Activated CD4-positive, alpha-beta T cell treated with anti-CD3 and anti-CD28 coated beads, Interleukin-2, amount 50 U/mL, for 4 hours (primary cell): ENCODE results near the gene DIDO1.

Experiments used
- DNase-seq, 2 experiments: peaks; one replicate each; pipeline ENCODE4 v3.0.0-alpha.2; 2020

DIDO1 gene

DNA sequence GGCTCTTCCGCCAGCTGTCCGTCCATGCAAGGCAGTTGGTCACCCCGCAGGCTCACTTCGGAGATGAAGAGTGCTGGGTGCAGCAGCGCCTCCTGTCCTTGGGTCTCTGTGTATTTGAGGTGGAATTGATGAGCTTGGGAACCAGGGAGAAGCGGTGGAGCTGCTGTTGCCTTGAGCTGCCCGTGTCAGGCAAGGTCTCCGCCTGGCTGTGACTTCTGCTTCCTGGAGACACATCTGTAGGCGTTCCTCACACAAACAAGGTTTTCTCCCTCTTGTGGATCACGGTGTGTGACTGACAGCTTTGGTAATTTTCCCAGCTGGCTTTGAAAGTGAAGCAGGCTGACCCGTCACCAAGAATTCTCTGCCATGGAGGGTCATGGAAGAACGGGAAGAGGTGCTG lies 23.7 kb upstream of the DIDO1 start:
- no peak for DNase-seq

GRCh38 chr20:62949153-62949821 lies 23.0 kb upstream of the DIDO1 start:
- no peak for DNase-seq

GRCh38 chr20:62947532-62948300 lies 21.4 kb upstream of the DIDO1 start:
- no peak for DNase-seq

DNA sequence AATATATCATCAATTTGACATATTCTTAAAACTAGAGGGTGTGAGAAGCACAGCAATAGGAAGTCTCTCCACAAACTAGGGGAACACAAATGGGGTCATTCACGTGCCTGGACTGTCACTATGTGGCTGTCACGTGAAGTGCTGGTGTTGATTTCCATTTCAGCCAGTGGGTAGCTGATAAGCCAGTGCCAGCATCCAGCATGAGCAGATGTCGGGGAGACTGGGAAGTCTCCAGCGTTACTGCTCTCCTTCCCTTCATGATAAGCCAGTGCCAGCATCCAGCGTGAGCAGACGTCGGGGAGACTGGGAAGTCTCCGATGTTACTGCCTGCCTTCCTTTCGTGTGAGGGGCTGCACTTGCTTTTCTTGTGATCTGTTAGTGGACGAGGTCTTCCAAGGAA lies 20.6 kb upstream of the DIDO1 start:
- DNase-seq = no peak

- DNase-seq = no peak
These were observed 19.6 kb upstream of the DIDO1 start for GRCh38 chr20:62945771-62946339.

GRCh38 chr20:62944746-62945145 lies 18.4 kb upstream of the DIDO1 start:
- no peak for DNase-seq

DNA sequence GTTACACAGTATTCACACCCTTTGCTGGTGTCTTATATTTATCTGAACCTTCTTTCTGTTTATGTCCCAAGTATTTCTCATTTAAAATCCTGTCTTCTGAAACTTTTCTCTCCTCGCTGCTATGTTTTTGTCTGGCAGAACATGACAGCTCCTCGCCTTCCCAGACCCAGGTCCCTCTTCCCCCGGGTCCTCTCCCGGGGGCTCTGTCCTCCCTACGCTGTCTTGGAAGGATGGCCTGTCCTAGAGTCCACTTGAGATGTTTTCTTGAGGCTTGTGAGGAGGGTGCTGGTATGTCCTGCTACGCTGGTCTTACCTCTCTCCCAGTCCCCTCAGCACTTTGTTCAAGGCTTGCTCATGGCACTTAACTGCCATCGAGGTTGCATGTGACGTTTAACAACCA lies 17.9 kb upstream of the DIDO1 start:
- DNase-seq = no peak

GRCh38 chr20:62943396-62943795 lies 17.1 kb upstream of the DIDO1 start:
- DNase-seq = no peak

GRCh38 chr20:62942456-62942855 lies 16.2 kb upstream of the DIDO1 start:
- DNase-seq = no peak

GRCh38 chr20:62941792-62942191 lies 15.5 kb upstream of the DIDO1 start:
- no peak for DNase-seq

DNA sequence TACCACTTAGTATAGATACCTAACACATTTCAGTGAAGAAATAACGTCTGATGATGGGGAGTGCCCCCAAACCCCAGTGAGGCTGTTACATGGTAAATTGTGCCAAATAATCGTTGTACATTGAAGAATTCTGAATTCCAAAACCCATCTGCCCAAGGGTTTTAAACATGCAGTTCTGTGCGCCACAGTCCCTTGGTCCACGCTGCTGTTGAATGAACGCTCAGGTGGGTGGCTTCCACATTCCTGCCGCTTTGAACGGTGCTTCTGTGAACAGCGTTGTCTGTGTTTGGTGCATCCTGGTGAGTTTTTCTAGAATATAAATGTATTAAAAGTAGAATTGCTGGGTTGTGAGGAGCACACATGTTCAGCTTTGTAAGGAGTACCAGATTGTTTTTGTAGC lies 14.6 kb upstream of the DIDO1 start:
- DNase-seq = no peak

DNA sequence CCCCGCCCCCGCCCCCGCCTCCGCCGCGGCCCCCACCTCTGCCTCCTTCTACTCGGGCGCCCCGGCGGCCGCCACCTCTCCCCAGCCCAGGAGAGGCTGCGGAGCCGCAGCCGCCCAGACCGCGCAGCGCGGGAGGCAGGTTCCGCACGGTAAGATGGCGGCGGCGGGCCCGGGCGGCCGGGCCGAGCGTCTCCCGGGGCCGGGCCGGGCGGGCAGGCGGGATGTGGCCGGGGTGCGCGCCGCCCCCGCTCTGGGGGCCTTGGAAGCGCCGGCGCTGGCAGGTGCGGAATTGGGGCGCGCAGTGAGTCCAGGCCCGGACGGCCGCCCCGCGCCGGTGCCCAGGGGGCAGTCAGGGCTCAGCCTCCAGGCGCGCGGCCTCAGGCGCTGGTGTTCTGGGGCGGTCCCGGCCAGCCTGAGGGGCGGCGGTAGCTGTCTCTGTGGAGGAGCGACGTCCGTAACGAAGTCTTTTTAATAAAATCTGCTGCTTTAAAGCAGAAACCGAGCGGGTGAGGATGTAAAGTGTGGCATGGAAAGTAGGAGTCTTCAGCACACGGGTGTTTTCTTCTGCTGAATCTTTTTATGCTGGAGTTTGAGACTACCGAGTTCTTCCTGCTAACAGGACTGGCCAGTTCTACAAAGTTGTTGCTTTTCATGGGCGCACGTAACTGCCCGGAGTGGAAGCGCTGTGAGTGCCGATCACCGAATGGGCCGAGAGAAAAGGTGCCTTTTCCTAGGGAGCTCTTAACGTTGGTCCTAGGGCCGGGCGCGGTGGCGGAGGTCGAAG lies 12.0 kb upstream of the DIDO1 start, which contains the start of gene GID8:
Gene GID8 (plus strand): TSS at position 43 of the 784 bp plus-strand sequence. CDS start 3,356 bp downstream, outside the sequence.
- DNase-seq = peak; percentile 28 to 31

GRCh38 chr20:62937268-62938104 lies 11.2 kb upstream of the DIDO1 start:
- DNase-seq = peak; percentile 95 to 97

DNA sequence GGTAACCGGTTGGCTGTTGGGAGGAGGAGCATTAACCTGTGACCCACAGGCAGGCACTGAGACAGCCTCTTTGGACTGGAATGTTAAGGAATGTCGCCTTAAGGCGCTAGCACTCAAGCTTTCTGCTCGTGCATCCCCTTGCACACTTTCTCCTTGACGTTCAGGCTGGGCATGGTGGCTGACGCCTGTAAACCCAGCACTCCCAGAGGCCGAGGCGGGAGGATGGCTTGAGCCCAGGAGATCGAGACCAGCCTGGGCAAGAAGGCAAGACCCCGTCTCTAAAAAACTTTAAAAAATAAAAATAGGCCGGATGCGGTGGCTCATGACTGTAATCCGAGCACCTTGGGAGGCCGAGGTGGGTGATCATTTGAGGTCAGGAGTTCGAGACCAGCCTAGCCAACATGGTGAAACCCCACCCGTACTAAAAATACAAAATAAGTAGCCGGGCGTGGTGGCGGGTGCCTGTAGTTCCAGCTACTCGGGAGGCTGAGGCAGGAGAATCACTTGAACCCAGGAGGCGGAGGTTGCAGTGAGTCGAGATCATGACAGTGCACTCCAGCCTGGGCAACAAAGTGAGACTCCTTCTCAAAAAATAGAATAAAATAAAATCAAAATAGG lies 9.8 kb upstream of the DIDO1 start:
- DNase-seq = no peak

DNA sequence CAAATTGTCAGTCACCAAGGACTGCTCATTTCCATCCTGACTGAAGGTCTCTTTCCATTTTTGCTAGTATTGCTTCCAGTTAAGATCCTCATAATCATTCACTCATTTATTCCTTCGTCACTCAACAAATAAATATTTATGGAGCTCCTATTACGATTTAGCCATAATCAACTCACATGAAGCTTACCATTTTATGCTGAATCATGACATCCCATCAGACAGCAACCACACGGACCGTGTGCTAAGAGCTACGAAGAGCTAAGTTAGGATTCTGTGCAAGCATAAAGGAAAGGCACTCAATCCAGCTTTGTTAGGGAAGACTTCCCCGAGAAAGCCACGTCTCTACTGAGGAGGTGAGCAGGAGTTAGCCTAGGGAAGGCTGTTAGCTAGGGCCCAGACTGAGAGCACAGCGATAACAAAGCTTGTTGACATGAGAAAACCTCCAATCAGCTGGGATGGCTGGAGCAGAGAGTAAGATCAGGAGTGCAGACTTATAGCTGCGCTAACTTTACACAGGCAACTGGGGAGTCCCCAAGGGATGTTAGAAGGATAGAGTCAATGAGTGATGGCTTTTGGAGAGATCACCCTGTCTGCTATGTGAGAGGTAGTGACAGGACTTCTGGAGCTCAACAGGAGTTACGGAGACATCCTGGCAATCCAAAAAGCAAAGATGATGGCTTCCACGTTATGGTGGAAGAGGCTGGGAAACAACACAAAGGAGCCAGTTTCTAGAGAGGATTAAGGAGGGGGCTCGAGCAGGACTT lies 9.1 kb upstream of the DIDO1 start:
- no peak for DNase-seq

DNA sequence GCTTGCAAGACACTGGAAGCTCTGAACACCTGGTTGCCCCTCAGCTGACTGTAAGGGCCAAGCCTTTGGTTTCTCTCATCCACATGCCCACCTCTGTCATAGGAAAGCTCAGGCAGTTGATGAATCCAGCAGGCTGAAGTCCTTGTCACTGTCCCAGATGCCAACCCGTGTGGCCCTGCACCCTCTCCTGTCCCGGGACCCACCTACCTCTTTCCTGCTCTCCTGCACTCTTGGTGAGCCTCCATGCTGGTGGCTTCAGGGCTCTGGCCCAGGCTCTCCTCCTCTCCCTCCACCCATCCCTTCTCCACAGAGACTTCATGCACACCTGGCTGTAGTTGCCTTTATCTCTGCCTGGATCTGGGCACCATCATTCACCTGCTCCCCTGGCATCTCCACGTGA lies 7.7 kb upstream of the DIDO1 start:
- DNase-seq = no peak

DNA sequence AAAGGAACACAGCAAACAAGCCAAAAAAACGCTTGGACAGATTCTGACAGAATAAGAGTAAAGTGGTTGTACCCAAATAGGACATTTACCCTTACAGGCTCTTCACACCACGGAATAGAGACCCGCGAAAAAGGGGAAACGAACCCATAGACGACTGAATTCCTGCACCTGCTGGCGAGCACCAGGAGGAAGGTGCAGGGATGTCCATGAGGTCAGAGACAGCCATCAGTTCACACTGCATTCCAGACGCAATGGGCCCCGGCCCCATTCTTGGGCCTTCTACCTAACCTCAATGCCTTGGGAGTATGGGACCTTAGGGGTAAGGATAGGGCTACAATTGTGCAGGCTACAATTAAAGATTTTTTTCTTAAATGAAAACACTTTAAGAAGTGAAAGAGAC lies 5.2 kb upstream of the DIDO1 start:
- no peak for DNase-seq

DNA sequence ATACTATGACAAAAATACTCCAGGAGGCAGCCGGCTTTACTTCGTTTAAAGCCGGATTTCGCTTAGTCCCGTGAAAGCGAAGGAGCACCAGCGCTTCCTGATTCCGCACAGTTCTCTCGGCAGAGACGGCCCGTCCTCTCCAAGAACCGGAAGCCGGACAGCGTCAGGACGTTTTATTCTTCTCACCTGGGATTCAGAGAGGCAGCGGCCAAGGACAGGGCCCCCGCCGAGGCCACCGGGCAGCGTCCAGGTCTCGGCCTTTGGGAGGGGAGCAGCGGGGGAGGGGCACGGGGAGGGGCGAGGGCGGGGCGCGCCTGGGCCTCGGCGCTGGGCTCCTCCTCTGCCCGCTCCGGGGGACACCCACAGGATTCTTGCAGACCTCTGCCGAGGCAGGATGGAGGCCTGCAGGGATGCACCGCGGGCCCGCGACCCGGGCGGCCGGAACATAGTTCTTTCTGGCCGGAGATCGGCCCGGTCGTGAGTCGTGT lies 2.8 kb upstream of the DIDO1 start:
- peak; percentile 23 to 35 for DNase-seq

GRCh38 chr20:62928246-62928939 lies 2.1 kb upstream of the DIDO1 start:
- DNase-seq = no peak

DNA sequence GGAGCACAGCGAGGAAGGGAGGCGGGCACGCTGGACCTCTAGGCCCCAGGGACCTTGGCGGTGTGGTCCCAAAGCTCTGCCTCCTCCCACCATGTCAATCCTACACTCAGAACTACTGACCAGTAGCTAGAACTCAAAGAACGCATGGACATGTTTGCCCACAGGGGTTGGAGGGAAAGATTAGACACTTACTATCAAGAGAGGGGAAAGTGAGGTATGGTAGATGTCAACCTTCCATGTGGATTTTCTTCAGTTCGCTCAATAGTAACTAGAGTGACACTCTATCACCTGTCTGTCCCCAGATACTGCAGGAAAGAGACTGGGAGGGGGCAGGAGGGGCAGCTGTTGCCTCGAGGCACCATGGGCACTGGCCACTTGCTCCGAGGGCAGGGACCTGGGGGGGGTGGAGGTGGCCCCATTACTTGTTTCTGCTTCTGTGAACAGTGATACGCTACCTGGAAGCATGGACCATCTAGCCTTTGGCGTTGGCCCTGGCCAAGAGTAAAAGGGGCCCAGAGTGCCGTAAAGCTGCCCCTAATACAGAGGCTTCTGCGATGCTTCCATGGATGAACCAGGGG lies 912 bp upstream of the DIDO1 start:
- no peak for DNase-seq
